ENCODE data around the gene NLRX1.
A peak's percentile ranks its signal among the peaks of the same experiment; 100 is the strongest.

DNA sequence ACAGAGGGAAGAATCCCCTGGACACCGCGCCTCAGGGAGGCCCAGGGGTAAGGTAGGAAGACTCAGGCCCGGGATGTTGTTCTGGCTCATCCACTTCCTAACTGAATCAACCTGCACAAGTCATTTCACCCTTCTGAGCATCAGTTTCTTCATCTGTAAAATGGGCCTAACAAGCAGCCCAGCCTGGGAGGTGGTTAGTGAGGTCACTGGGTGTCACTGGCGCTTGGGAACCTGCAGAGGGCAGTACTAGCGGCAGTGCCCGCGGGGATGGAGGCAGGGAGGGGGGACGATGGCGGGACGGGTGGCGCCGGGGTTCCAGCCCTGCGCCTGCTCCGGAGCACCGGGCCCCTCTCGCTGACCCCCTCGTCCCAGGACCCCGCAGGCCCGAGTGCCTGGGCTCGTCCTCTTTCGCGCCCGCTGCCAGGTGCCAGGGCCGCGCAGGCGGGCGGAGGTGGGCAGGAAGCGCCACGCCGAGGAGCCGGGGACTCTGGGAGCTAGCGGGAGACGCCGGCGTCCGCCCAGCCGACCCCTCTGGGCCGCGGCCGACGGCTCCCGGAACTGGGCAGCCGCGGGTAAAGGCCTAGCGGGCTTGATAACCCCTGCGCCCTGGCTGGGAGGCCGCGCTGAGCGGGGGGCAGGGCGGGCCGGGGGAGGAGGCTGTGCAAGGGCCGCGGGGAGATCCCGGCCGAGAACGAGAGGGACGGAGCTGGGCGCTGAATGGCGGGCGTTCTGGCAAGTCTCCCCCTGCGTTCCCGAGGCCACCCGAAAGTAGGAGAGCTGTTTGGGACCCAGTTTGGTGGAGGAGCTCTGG is at the start of gene NLRX1:
- TF ChIP-seq, protein P1, sequence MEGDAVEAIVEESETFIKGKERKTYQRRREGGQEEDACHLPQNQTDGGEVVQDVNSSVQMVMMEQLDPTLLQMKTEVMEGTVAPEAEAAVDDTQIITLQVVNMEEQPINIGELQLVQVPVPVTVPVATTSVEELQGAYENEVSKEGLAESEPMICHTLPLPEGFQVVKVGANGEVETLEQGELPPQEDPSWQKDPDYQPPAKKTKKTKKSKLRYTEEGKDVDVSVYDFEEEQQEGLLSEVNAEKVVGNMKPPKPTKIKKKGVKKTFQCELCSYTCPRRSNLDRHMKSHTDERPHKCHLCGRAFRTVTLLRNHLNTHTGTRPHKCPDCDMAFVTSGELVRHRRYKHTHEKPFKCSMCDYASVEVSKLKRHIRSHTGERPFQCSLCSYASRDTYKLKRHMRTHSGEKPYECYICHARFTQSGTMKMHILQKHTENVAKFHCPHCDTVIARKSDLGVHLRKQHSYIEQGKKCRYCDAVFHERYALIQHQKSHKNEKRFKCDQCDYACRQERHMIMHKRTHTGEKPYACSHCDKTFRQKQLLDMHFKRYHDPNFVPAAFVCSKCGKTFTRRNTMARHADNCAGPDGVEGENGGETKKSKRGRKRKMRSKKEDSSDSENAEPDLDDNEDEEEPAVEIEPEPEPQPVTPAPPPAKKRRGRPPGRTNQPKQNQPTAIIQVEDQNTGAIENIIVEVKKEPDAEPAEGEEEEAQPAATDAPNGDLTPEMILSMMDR (IDR thresholded peaks at IDR 0.05) = peak; percentile 91 to 93 (median 92)
- peak in 1 of 2 donors; percentile 67 for TF ChIP-seq POLR2A (IDR thresholded peaks at IDR 0.05)
